22Rv1 (cell line): ENCODE results near the gene CTNNAL1.

Experiments used
- CTCF ChIP-seq: fragments of 450-650 bp; IDR thresholded peaks from 2 replicates; pipeline ENCODE4 v1.5.1; 2017; ENCODE audit warnings: mild to moderate bottlenecking
- ZFX ChIP-seq: fragments of 450-650 bp; IDR thresholded peaks from 2 replicates; pipeline ENCODE4 v1.6.1; 2017; ENCODE audit warnings: antibody characterized with exemption, borderline replicate concordance

- TF ChIP-seq CTCF (no peak), ZFX (no peak)
Observed at GRCh38 chr9:108919517-108919916, 93.8 kb downstream of the CTNNAL1 start.
